ENCODE data around the gene CTSW. TPM values are rescaled to one million over a fixed set of nuclear protein-coding genes. Genes with fewer than 3 reads are reported as not detected.
"Not testable (repeated sequence)": the region's sequence is repeated elsewhere in the genome, so short reads cannot be mapped to it uniquely, and the experiment has no call there.

CTSW gene
- total RNA-seq, 4 donors from 2014 or later, result 0.20 to 0.49 (median 0.32) TPM; not detected in 1

GRCh38 chr11:65843811-65844210, 35.8 kb upstream of the CTSW start:
- Histone ChIP-seq H3K4me1 (no peaks in the 10 kb centered on the region), H3K27me3 (no peaks in the 10 kb centered on the region), H3K27ac (no peak overlapping the region), H3K9me3 (no peaks in the 10 kb centered on the region), H3K36me3 (no peaks in the 10 kb centered on the region), H3K4me3 (no peak overlapping the region)
- in situ Hi-C loops (cut with MboI; ENCODE audit: low sequenced_read_pairs in 4 of 4) (no loop called here), intact Hi-C loops (cut with DNase I; ENCODE audit: low total_unique reads) (no loop called here)
- TF ChIP-seq CTCF (IDR thresholded peaks at IDR 0.05 in 4 of 5, conservative IDR thresholded peaks at IDR 0.05 in 1 of 5) (no peak), POLR2A (IDR thresholded peaks at IDR 0.05) (no peak)
- DNase-seq (no peak), ATAC-seq (no peak)

GRCh38 chr11:65844231-65844872, 35.3 kb upstream of the CTSW start:
- ATAC-seq, result no peak
- Histone ChIP-seq H3K9me3 (no peaks in the 10 kb centered on the region), H3K4me1 (no peaks in the 10 kb centered on the region), H3K27ac (no peak overlapping the region), H3K4me3 (no peak overlapping the region), H3K27me3 (no peaks in the 10 kb centered on the region), H3K36me3 (no peaks in the 10 kb centered on the region)
- no peak for TF ChIP-seq CTCF (IDR thresholded peaks at IDR 0.05 in 4 of 5, conservative IDR thresholded peaks at IDR 0.05 in 1 of 5)
- no peak for TF ChIP-seq POLR2A (IDR thresholded peaks at IDR 0.05)
- in situ Hi-C loops (cut with MboI; ENCODE audit: low sequenced_read_pairs in 4 of 4), result no loop called here
- DNase-seq, result no peak
- intact Hi-C loops (cut with DNase I; ENCODE audit: low total_unique reads), result no loop called here

GRCh38 chr11:65847746-65848145, 31.9 kb upstream of the CTSW start:
- no peak for ATAC-seq
- intact Hi-C loops (cut with DNase I; ENCODE audit: low total_unique reads) (no loop called here), in situ Hi-C loops (cut with MboI; ENCODE audit: low sequenced_read_pairs in 4 of 4) (no loop called here)
- Histone ChIP-seq H3K4me1 (no peaks in the 10 kb centered on the region), H3K27me3 (no peaks in the 10 kb centered on the region), H3K36me3 (peaks cover 0 to 14% of the 10 kb centered on the region in 2 donors), H3K27ac (no peak overlapping the region), H3K9me3 (peaks cover 0 to 4% (median 0%) of the 10 kb centered on the region in 3 donors), H3K4me3 (no peak overlapping the region)
- no peak for DNase-seq
- TF ChIP-seq CTCF (IDR thresholded peaks at IDR 0.05 in 4 of 5, conservative IDR thresholded peaks at IDR 0.05 in 1 of 5) (no peak), POLR2A (IDR thresholded peaks at IDR 0.05) (no peak)

GRCh38 chr11:65848693-65849092, 30.9 kb upstream of the CTSW start:
- H3K9me3 ChIP-seq; H3K4me1 ChIP-seq; H3K27ac ChIP-seq; ATAC-seq; H3K27me3 ChIP-seq; intact Hi-C loops (cut with DNase I; ENCODE audit: low total_unique reads); H3K4me3 ChIP-seq; DNase-seq; in situ Hi-C loops (cut with MboI; ENCODE audit: low sequenced_read_pairs in 4 of 4): not testable (repeated sequence)
- peaks cover 0 to 24% of the 10 kb centered on the region in 2 donors for H3K36me3 ChIP-seq

- DNase-seq (no peak), ATAC-seq (no peak)
- H3K4me3 ChIP-seq, result no peak overlapping the region
- intact Hi-C loops (cut with DNase I; ENCODE audit: low total_unique reads), result no loop called here
- H3K27me3 ChIP-seq, result no peaks in the 10 kb centered on the region
- no peaks in the 10 kb centered on the region for H3K4me1 ChIP-seq
- TF ChIP-seq CTCF (IDR thresholded peaks at IDR 0.05 in 4 of 5, conservative IDR thresholded peaks at IDR 0.05 in 1 of 5) (no peak), POLR2A (IDR thresholded peaks at IDR 0.05) (no peak)
- in situ Hi-C loops (cut with MboI; ENCODE audit: low sequenced_read_pairs in 4 of 4), result no loop called here
- no peak overlapping the region for H3K27ac ChIP-seq
- peaks cover 0 to 30% of the 10 kb centered on the region in 2 donors for H3K36me3 ChIP-seq
- peaks cover 0 to 4% (median 0%) of the 10 kb centered on the region in 3 donors for H3K9me3 ChIP-seq
These were observed 30.3 kb upstream of the CTSW start for GRCh38 chr11:65849366-65849765.
